ENCODE results near the gene CD55.

DNA sequence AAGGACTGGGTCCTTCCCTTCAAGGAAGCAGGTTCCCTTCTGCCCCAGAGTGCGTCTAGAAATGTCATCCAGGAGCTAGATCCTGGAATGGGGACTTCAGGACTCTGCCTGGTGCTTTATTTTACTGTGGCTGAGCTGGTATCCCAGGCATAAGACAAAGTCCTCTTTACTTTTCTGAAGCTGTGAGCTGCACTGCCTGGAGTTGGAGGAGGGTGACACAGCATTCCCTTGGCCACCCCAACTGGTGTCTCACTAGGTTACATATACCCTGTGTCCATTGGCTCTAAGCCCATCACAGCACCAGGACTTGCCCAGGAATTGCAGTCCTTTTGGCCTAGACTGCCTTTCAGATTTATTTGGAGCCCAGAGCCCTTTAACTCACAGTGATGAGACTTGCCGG, 41.8 kb upstream of the CD55 start:
- TF ChIP-seq, protein P1, sequence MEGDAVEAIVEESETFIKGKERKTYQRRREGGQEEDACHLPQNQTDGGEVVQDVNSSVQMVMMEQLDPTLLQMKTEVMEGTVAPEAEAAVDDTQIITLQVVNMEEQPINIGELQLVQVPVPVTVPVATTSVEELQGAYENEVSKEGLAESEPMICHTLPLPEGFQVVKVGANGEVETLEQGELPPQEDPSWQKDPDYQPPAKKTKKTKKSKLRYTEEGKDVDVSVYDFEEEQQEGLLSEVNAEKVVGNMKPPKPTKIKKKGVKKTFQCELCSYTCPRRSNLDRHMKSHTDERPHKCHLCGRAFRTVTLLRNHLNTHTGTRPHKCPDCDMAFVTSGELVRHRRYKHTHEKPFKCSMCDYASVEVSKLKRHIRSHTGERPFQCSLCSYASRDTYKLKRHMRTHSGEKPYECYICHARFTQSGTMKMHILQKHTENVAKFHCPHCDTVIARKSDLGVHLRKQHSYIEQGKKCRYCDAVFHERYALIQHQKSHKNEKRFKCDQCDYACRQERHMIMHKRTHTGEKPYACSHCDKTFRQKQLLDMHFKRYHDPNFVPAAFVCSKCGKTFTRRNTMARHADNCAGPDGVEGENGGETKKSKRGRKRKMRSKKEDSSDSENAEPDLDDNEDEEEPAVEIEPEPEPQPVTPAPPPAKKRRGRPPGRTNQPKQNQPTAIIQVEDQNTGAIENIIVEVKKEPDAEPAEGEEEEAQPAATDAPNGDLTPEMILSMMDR (IDR thresholded peaks at IDR 0.05), result no peak
- TF ChIP-seq ZFX (IDR thresholded peaks at IDR 0.05; ENCODE audit: borderline replicate concordance), result no peak
